ENCODE measurements around the gene NDUFS2.

The NDUFS2 gene

GRCh38 chr1:161223805-161224694, 21.9 kb downstream of the NDUFS2 start:
- no peak for TF ChIP-seq ZFX (IDR thresholded peaks at IDR 0.05)
- TF ChIP-seq CTCF (conservative IDR thresholded peaks at IDR 0.05) = no peak
- no peak overlapping the region for H3K27ac ChIP-seq

- peak overlapping the region; percentile 88 for H3K27ac ChIP-seq
Measured at GRCh38 chr1:161224695-161225087, 22.5 kb downstream of the NDUFS2 start.

GRCh38 chr1:161225178-161225533, 23.0 kb downstream of the NDUFS2 start:
- peak overlapping the region; percentile 88 for H3K27ac ChIP-seq
- no peak for TF ChIP-seq CTCF (conservative IDR thresholded peaks at IDR 0.05)
- TF ChIP-seq ZFX (IDR thresholded peaks at IDR 0.05) = no peak

- TF ChIP-seq ZFX (IDR thresholded peaks at IDR 0.05) = no peak
- peak; percentile 83 for TF ChIP-seq CTCF (conservative IDR thresholded peaks at IDR 0.05)
- H3K27ac ChIP-seq = peak within 1 kb of the TSS; percentile 88
Measured at GRCh38 chr1:161225534-161226319, 23.6 kb downstream of the NDUFS2 start, which contains the start of gene TOMM40L. TOMM40L (plus strand) TSS chr1:161226060; CDS start chr1:161226490, 430 bp downstream.

GRCh38 chr1:161226320-161226711, 24.1 kb downstream of the NDUFS2 start:
- peak overlapping the region; percentile 88 for H3K27ac ChIP-seq
- TF ChIP-seq ZFX (IDR thresholded peaks at IDR 0.05) (no peak), CTCF (conservative IDR thresholded peaks at IDR 0.05) (no peak)

GRCh38 chr1:161226759-161227158, 24.6 kb downstream of the NDUFS2 start:
- H3K27ac ChIP-seq = peak overlapping the region; percentile 88
- no peak for TF ChIP-seq CTCF (conservative IDR thresholded peaks at IDR 0.05)
- TF ChIP-seq ZFX (IDR thresholded peaks at IDR 0.05) = no peak

- H3K27ac ChIP-seq = peak overlapping the region; percentile 88
- TF ChIP-seq CTCF (conservative IDR thresholded peaks at IDR 0.05) (peak; percentile 94), ZFX (IDR thresholded peaks at IDR 0.05) (no peak)
Measured at GRCh38 chr1:161227196-161227871, 25.2 kb downstream of the NDUFS2 start.
